Endodermal cell (in vitro differentiated cells): ENCODE measurements around the gene COMMD1. TPM values are rescaled to one million over a fixed set of nuclear protein-coding genes. Genes with fewer than 3 reads are reported as not detected.
"Not testable (repeated sequence)": the region's sequence is repeated elsewhere in the genome, so short reads cannot be mapped to it uniquely, and the experiment has no call there.

Source experiments
- DNase-seq: peaks from one replicate; pipeline ENCODE4 v3.0.0-alpha.2; 2017
- H3K27ac ChIP-seq: 2 replicates; pipeline ENCODE4 v1.5.1; 2013; ENCODE audit warnings: mild to moderate bottlenecking, low read depth, low read length, moderate library complexity
- H3K27me3 ChIP-seq: 2 replicates; pipeline ENCODE4 v1.6.1; 2013; ENCODE audit warnings: mild to moderate bottlenecking, low read length, moderate library complexity; ENCODE audit not compliant: insufficient read depth, control insufficient read depth, poor library complexity, severe bottlenecking
- H3K36me3 ChIP-seq: 2 replicates; pipeline ENCODE4 v1.7.0; 2013; ENCODE audit warnings: mild to moderate bottlenecking, low read length, moderate library complexity; ENCODE audit not compliant: control insufficient read depth, insufficient read depth
- H3K4me1 ChIP-seq: one replicate; pipeline ENCODE4 v1.7.0; 2013; ENCODE audit warnings: low read length; ENCODE audit not compliant: control insufficient read depth, insufficient read depth
- H3K4me3 ChIP-seq: 2 replicates; pipeline ENCODE4 v1.5.1; 2013; ENCODE audit warnings: mild to moderate bottlenecking, low read length, moderate library complexity
- H3K9ac ChIP-seq: 2 replicates; pipeline ENCODE4 v1.6.1; 2013; ENCODE audit warnings: mild to moderate bottlenecking, low read length, moderate library complexity; ENCODE audit not compliant: poor library complexity, severe bottlenecking; ENCODE audit errors: extremely low read depth
- H3K9me3 ChIP-seq: 2 replicates; pipeline ENCODE4 v1.6.1; 2013; ENCODE audit warnings: mild to moderate bottlenecking, low read length, moderate library complexity; ENCODE audit not compliant: control insufficient read depth
- H3K27ac Mint-ChIP-seq: 2 replicates; pipeline ENCODE4 v1.8.0; 2020; ENCODE audit warnings: mixed read lengths
- H3K27me3 Mint-ChIP-seq: 2 replicates; pipeline ENCODE4 v1.8.0; 2021; ENCODE audit warnings: mild to moderate bottlenecking, mixed read lengths; ENCODE audit not compliant: insufficient read depth
- H3K36me3 Mint-ChIP-seq: 2 replicates; pipeline ENCODE4 v1.8.0; 2020; ENCODE audit warnings: low read depth, mixed read lengths
- H3K4me1 Mint-ChIP-seq: 2 replicates; pipeline ENCODE4 v1.8.0; 2020; ENCODE audit warnings: mixed read lengths
- H3K4me3 Mint-ChIP-seq: 2 replicates; pipeline ENCODE4 v1.8.0; 2020; ENCODE audit warnings: mild to moderate bottlenecking, moderate library complexity, mixed read lengths
- H3K9me3 Mint-ChIP-seq: 2 replicates; pipeline ENCODE4 v1.8.0; 2020; ENCODE audit warnings: mild to moderate bottlenecking, mixed read lengths
- WGBS, 2 experiments: methylation state at CpG; one replicate each; pipeline versions ENCODE4 v1.1.5 to v1.1.7; 2013; ENCODE audit warnings: missing lambda C conversion rate in 2 of 2, mixed read lengths in 1 of 2; ENCODE audit not compliant: insufficient coverage in 1 of 2, insufficient read length in 1 of 2; 5-methylcytosine and 5-hydroxymethylcytosine counted together
- total RNA-seq, 2 donors: library from RNA; stranded (reverse); fragmentation: NEBNext Ultra II Directional in 1 of 2; extraction: Animal tissue kit (Norgen Biotek cat#: 25700) in 1 of 2; gene quantifications; 2 replicates in 1 of 2; 3 replicates in 1 of 2; pipeline ENCODE4 v1.2.1, GENCODE V29; 2021
- TF ChIP-seq, protein P1 (sequence below): fragments of 200-600 bp; sonication (generic); conservative IDR thresholded peaks from 2 replicates; pipeline ENCODE4 v1.5.0; 2021; ENCODE audit warnings: antibody characterized with exemption, mild to moderate bottlenecking

COMMD1 gene
- total RNA-seq, 2 donors from 2014 or later: 27.8 to 28.4 TPM

DNA sequence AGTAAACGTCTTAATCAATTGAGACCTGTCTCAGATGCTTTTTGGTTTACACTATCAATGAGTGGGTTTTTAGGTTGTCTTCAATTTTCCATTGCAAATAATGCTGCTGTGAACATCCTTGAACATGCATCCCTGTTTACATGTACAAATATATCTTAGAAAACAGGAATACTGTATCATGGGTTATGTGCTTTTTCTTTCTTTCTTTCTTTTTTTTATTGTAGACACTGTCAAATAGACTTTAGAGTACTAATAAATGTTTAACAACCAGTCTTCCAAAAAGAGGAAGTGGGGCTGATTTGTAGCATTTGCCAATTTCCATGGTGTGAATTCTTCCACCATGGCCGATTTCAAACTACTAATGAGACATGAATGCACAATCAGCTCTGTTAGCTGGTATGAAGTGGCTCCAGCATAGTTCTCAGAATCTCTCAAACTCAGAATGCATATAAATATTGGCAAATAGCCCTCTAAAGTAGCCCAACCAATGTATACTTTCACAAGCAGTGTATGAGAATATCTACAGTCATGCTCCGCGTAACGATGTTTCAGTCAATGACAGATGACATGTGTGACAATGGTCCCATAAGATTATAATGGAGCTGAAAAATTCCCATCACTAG, 240.1 kb downstream of the COMMD1 start:
- no peaks in the 10 kb centered on the region for H3K9me3 Mint-ChIP-seq
- Histone ChIP-seq H3K36me3 (no peaks in the 10 kb centered on the region), H3K9ac (no peak overlapping the region), H3K4me3 (peak overlapping the region; percentile 19), H3K27me3 (no peaks in the 10 kb centered on the region), H3K9me3 (no peaks in the 10 kb centered on the region), H3K4me1 (peaks cover 2% of the 10 kb centered on the region), H3K27ac (no peak overlapping the region)
- H3K27me3 Mint-ChIP-seq: no peaks in the 10 kb centered on the region
- no peaks in the 10 kb centered on the region for H3K36me3 Mint-ChIP-seq
- DNase-seq: no peak
- no peak overlapping the region for H3K4me3 Mint-ChIP-seq
- H3K27ac Mint-ChIP-seq: no peak overlapping the region
- H3K4me1 Mint-ChIP-seq: peaks cover 11% of the 10 kb centered on the region
- TF ChIP-seq, protein P1, sequence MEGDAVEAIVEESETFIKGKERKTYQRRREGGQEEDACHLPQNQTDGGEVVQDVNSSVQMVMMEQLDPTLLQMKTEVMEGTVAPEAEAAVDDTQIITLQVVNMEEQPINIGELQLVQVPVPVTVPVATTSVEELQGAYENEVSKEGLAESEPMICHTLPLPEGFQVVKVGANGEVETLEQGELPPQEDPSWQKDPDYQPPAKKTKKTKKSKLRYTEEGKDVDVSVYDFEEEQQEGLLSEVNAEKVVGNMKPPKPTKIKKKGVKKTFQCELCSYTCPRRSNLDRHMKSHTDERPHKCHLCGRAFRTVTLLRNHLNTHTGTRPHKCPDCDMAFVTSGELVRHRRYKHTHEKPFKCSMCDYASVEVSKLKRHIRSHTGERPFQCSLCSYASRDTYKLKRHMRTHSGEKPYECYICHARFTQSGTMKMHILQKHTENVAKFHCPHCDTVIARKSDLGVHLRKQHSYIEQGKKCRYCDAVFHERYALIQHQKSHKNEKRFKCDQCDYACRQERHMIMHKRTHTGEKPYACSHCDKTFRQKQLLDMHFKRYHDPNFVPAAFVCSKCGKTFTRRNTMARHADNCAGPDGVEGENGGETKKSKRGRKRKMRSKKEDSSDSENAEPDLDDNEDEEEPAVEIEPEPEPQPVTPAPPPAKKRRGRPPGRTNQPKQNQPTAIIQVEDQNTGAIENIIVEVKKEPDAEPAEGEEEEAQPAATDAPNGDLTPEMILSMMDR: no peak
- WGBS, 2 experiments: 92% methylated on average over 2 to 5 of the region's 5 CpGs

- not testable (repeated sequence) for H3K9ac ChIP-seq, H3K27ac Mint-ChIP-seq, H3K9me3 ChIP-seq, H3K4me1 ChIP-seq, H3K27me3 Mint-ChIP-seq, H3K4me3 Mint-ChIP-seq, H3K36me3 ChIP-seq, DNase-seq, H3K9me3 Mint-ChIP-seq, H3K36me3 Mint-ChIP-seq, H3K27me3 ChIP-seq, H3K27ac ChIP-seq, H3K4me3 ChIP-seq
- peaks cover 15% of the 10 kb centered on the region for H3K4me1 Mint-ChIP-seq
- 98% methylated on average over 4 of the region's 7 CpGs; no CpG with 5 or more reads in 1 of the 2 experiments for WGBS, 2 experiments
These were observed 241.3 kb downstream of the COMMD1 start for GRCh38 chr2:62146790-62147189.

DNA sequence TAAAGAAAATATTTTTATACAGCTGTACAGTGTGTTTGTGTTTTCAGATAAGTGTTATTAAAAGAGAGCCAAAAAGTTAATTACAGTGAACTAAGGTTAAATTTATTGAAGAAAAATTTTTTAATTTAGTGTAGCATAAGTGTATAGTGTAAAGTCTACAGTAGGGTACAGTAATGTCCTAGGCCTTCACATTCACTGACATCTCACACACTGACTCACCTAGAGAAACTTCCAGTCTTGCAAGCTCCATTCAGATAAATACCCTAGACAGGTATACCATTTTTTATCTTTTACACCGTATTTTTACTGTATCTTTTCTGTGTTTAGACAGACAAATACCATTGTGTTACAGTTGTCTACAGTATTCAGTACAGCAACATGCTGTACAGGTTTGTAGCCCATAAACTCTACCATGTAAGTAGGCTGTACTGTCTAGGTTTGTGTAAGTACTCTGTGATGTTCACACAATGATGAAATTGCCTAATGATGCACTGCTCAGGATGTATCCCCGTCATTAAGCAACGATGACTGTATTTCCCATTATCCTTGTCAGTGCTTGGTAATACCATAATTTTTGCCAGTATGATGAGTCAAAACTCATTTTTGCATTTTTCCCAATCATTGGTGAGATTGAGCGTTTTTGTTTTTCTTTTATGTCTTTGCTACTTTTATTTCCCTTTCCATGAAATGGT, 242.3 kb downstream of the COMMD1 start:
- no peaks in the 10 kb centered on the region for H3K27me3 ChIP-seq
- no peak overlapping the region for H3K9ac ChIP-seq
- no peaks in the 10 kb centered on the region for H3K9me3 Mint-ChIP-seq
- peaks cover 5% of the 10 kb centered on the region for H3K4me1 ChIP-seq
- no peak for DNase-seq
- TF ChIP-seq, protein P1: no peak
- no peaks in the 10 kb centered on the region for H3K27me3 Mint-ChIP-seq
- H3K27ac Mint-ChIP-seq: no peak overlapping the region
- no peak overlapping the region for H3K27ac ChIP-seq
- H3K4me3 Mint-ChIP-seq: no peak overlapping the region
- no peaks in the 10 kb centered on the region for H3K36me3 ChIP-seq
- H3K9me3 ChIP-seq: no peaks in the 10 kb centered on the region
- peaks cover 15% of the 10 kb centered on the region for H3K4me1 Mint-ChIP-seq
- H3K36me3 Mint-ChIP-seq: no peaks in the 10 kb centered on the region
- no peak overlapping the region for H3K4me3 ChIP-seq
- WGBS, 2 experiments: 94 to 96% methylated on average over 3 to 4 of the region's 4 CpGs
